ENCODE data around the gene ACSF2. TPM values are rescaled to one million over a fixed set of nuclear protein-coding genes. Genes with fewer than 3 reads are reported as not detected.
A peak's percentile ranks its signal among the peaks of the same experiment; 100 is the strongest.

Gene ACSF2
- total RNA-seq, 1 experiment from 2014 or later: 17.8 TPM

DNA sequence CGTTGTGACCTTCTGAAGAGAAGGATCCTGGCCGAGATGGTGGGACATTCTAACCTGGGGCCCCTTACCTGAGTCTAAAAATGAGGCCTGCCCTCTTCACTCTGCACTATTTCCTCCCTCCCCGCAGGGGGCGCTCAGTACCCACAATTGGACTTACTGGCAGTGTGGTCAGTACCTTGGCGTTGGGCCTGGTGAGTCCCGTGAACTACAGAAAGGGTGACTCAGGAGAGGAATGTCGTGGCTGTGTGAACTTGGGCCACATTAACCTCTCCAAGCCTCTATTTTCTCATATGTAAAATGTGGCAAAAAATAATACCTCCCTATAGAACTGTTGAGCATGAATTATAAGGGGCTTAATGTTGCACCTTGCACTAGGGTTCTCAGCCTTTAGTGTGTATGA is 56.5 kb downstream of the ACSF2 start:
- peak; percentile 98 for DNase-seq (ENCODE audit: unreplicated experiment)
- no peaks in the 10 kb centered on the region for H3K9me3 Mint-ChIP-seq (ENCODE audit: unreplicated experiment)
- H3K4me3 Mint-ChIP-seq (ENCODE audit: unreplicated experiment): no peak overlapping the region
- ChIA-PET POLR2A (interaction anchor here (1.0 to 5.7 kb wide), 2 partner anchors 19 to 59 kb away, joined by 3 to 59 read pairs; no protein-coding TSS in a partner anchor), CTCF (interaction anchor here (0.5 to 8.1 kb wide), 24 partner anchors 10 to 521 kb away, joined by 3 to 80 read pairs (median 4); partner anchors contain the start of gene LRRC59)
- no peaks in the 10 kb centered on the region for H3K27me3 Mint-ChIP-seq (ENCODE audit: insufficient read depth, unreplicated experiment)
- intact Hi-C loops (cut with micrococcal nuclease): loop anchor here (1.0 to 5.0 kb wide), 5 partner anchors 19 to 360 kb away; partner anchors contain the start of gene SPATA20
- TF ChIP-seq, protein P1, sequence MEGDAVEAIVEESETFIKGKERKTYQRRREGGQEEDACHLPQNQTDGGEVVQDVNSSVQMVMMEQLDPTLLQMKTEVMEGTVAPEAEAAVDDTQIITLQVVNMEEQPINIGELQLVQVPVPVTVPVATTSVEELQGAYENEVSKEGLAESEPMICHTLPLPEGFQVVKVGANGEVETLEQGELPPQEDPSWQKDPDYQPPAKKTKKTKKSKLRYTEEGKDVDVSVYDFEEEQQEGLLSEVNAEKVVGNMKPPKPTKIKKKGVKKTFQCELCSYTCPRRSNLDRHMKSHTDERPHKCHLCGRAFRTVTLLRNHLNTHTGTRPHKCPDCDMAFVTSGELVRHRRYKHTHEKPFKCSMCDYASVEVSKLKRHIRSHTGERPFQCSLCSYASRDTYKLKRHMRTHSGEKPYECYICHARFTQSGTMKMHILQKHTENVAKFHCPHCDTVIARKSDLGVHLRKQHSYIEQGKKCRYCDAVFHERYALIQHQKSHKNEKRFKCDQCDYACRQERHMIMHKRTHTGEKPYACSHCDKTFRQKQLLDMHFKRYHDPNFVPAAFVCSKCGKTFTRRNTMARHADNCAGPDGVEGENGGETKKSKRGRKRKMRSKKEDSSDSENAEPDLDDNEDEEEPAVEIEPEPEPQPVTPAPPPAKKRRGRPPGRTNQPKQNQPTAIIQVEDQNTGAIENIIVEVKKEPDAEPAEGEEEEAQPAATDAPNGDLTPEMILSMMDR (IDR thresholded peaks at IDR 0.05; ENCODE audit: unreplicated experiment): peak; percentile 91
- H3K4me1 Mint-ChIP-seq (ENCODE audit: insufficient read depth, unreplicated experiment): peaks cover 29% of the 10 kb centered on the region
- no TSS peak for BruUV-seq (replicated peaks)
- peaks cover 55% of the 10 kb centered on the region for H3K36me3 Mint-ChIP-seq (ENCODE audit: insufficient read depth, unreplicated experiment)
- H3K27ac Mint-ChIP-seq (ENCODE audit: low read depth, unreplicated experiment): peak overlapping the region; percentile 79

- POLR2A ChIA-PET: interaction anchor here (1.0 to 5.7 kb wide), 3 partner anchors 18 to 94 kb away, joined by 3 to 59 read pairs (median 3); no protein-coding TSS in a partner anchor
- TF ChIP-seq, protein P1 (IDR thresholded peaks at IDR 0.05; ENCODE audit: unreplicated experiment): no peak
Observed at GRCh38 chr17:50483266-50483665, 57.2 kb downstream of the ACSF2 start.

GRCh38 chr17:50484386-50485155 is 58.6 kb downstream of the ACSF2 start:
- no peaks in the 10 kb centered on the region for H3K9me3 Mint-ChIP-seq (ENCODE audit: unreplicated experiment)
- no TSS peak for BruUV-seq (replicated peaks)
- CTCF ChIA-PET: interaction anchor here (0.5 to 8.1 kb wide), 17 partner anchors 14 to 351 kb away, joined by 3 to 80 read pairs (median 4); partner anchors contain the start of genes SPATA20 and WFIKKN2

More at GRCh38 chr17:50483266-50483665, 57.2 kb downstream of the ACSF2 start:
- H3K4me1 Mint-ChIP-seq (ENCODE audit: insufficient read depth, unreplicated experiment): peaks cover 32% of the 10 kb centered on the region
- no peaks in the 10 kb centered on the region for H3K9me3 Mint-ChIP-seq (ENCODE audit: unreplicated experiment)
- no peak overlapping the region for H3K4me3 Mint-ChIP-seq (ENCODE audit: unreplicated experiment)
- peaks cover 55% of the 10 kb centered on the region for H3K36me3 Mint-ChIP-seq (ENCODE audit: insufficient read depth, unreplicated experiment)
- BruUV-seq (replicated peaks): no TSS peak
- CTCF ChIA-PET: interaction anchor here (0.5 to 8.1 kb wide), 22 partner anchors 10 to 520 kb away, joined by 3 to 80 read pairs (median 4); partner anchors contain the start of gene LRRC59
- peak overlapping the region; percentile 79 for H3K27ac Mint-ChIP-seq (ENCODE audit: low read depth, unreplicated experiment)
- no peaks in the 10 kb centered on the region for H3K27me3 Mint-ChIP-seq (ENCODE audit: insufficient read depth, unreplicated experiment)
- intact Hi-C loops (cut with micrococcal nuclease): loop anchor here (2.0 to 5.0 kb wide), 2 partner anchors 212 to 359 kb away; no protein-coding TSS in a partner anchor
- DNase-seq (ENCODE audit: unreplicated experiment): no peak

More at GRCh38 chr17:50484386-50485155, 58.6 kb downstream of the ACSF2 start:
- TF ChIP-seq, protein P1 (IDR thresholded peaks at IDR 0.05; ENCODE audit: unreplicated experiment): no peak
- DNase-seq (ENCODE audit: unreplicated experiment): no peak
- Mint-ChIP-seq H3K36me3 (ENCODE audit: insufficient read depth, unreplicated experiment) (peaks cover 55% of the 10 kb centered on the region), H3K27me3 (ENCODE audit: insufficient read depth, unreplicated experiment) (no peaks in the 10 kb centered on the region), H3K4me3 (ENCODE audit: unreplicated experiment) (no peak overlapping the region), H3K4me1 (ENCODE audit: insufficient read depth, unreplicated experiment) (peaks cover 35% of the 10 kb centered on the region), H3K27ac (ENCODE audit: low read depth, unreplicated experiment) (no peak overlapping the region)
- POLR2A ChIA-PET: interaction anchor here (0.5 to 5.7 kb wide), 3 partner anchors 33 to 222 kb away, joined by 3 to 59 read pairs (median 4); no protein-coding TSS in a partner anchor
- intact Hi-C loops (cut with micrococcal nuclease): loop anchor here (5.0 kb wide), 1 partner anchor 358 kb away; no protein-coding TSS in a partner anchor
